GM12801 (cell line): ENCODE data around the gene USP32.

ENCODE experiments used
- TF ChIP-seq, protein P1 (sequence below): IDR thresholded peaks from one replicate; pipeline ENCODE4 v1.5.1; 2011; ENCODE audit warnings: control low read depth; ENCODE audit not compliant: insufficient read length; ENCODE audit errors: extremely low read depth

USP32 gene

DNA sequence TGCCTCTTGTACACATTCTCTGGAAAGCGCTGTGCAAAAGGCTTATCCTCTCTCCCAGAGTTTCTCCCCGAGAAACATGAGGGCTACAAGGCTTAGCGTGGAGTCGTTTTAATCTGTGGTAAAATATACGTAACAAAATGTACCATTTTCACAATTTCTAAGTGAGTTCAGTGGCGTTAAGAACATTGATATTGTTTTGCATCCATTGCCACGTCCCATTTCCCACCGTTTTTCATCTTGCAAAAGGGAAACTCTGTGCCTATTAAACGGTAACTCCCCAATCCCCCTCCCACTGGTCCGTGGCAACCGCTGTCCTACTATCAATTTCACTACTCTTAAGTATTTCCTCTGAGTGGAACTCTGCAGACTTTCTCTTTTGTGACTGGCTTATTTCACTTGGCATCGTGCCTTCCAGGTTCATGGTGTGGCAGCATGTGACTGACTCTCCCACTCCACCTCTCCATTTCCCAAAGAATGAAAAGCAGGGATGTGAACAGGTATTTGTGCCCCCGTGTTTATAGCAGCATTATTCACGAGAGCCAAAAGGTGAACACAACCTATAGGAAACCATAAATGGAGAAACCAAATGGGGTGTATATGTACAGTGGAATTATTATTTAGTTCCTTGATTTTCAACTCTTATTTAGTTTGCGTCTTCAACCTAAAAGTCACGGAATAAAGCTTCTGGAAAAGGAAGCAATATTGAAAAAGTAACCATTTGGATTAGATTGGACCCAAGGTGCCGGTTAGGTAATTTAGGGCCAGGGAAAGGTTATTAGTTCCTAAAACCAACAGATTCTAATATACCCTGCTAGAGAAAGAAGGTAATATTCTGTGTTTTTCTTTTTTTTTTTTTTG, 1.1 kb upstream of the USP32 start:
- TF ChIP-seq, protein P1, sequence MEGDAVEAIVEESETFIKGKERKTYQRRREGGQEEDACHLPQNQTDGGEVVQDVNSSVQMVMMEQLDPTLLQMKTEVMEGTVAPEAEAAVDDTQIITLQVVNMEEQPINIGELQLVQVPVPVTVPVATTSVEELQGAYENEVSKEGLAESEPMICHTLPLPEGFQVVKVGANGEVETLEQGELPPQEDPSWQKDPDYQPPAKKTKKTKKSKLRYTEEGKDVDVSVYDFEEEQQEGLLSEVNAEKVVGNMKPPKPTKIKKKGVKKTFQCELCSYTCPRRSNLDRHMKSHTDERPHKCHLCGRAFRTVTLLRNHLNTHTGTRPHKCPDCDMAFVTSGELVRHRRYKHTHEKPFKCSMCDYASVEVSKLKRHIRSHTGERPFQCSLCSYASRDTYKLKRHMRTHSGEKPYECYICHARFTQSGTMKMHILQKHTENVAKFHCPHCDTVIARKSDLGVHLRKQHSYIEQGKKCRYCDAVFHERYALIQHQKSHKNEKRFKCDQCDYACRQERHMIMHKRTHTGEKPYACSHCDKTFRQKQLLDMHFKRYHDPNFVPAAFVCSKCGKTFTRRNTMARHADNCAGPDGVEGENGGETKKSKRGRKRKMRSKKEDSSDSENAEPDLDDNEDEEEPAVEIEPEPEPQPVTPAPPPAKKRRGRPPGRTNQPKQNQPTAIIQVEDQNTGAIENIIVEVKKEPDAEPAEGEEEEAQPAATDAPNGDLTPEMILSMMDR, result no peak

- TF ChIP-seq, protein P1, result no peak
Observed at GRCh38 chr17:60391471-60392041, 377 bp downstream of the USP32 start.

- TF ChIP-seq, protein P1, result no peak
Observed at GRCh38 chr17:60390925-60391470, 935 bp downstream of the USP32 start.

DNA sequence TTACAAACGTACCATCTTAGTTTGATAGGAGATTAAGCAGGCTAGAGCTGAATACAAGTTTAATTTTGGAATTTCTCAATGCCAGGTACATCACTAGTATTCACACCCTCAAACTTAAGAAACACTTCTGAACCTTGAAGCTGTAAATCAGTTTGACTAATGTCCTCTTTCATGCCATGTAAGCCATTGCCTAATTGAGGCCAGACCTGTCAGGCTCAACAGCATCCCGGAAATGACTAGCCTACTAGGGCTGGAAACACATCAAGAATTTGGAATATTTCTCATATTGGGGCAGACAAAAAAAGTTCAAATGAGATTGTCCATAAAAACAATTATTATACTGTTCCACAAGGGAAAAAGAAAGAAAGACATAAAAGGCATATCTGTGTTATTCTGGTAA, 1.7 kb downstream of the USP32 start:
- TF ChIP-seq, protein P1, result no peak

DNA sequence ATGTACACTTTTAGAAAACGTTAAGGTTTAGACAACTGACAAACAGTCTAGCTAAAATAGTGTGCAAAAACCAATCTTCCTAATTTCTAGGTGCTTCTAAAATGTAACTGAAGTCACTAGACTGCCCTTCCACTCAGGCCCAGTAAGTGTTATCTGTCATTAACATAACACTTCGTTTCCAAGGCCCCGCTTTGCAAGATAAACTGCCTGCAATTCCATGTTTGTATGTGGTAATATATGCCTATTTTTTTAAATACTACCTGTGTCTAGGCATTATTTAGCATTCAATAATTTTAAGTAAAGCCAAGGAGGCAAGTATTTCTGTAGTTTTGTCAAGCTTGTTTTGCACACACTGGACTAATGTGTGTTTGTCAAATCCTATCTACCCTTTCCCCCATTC, 3.2 kb downstream of the USP32 start:
- TF ChIP-seq, protein P1, result no peak

GRCh38 chr17:60387666-60388065, 4.3 kb downstream of the USP32 start:
- TF ChIP-seq, protein P1, result no peak

DNA sequence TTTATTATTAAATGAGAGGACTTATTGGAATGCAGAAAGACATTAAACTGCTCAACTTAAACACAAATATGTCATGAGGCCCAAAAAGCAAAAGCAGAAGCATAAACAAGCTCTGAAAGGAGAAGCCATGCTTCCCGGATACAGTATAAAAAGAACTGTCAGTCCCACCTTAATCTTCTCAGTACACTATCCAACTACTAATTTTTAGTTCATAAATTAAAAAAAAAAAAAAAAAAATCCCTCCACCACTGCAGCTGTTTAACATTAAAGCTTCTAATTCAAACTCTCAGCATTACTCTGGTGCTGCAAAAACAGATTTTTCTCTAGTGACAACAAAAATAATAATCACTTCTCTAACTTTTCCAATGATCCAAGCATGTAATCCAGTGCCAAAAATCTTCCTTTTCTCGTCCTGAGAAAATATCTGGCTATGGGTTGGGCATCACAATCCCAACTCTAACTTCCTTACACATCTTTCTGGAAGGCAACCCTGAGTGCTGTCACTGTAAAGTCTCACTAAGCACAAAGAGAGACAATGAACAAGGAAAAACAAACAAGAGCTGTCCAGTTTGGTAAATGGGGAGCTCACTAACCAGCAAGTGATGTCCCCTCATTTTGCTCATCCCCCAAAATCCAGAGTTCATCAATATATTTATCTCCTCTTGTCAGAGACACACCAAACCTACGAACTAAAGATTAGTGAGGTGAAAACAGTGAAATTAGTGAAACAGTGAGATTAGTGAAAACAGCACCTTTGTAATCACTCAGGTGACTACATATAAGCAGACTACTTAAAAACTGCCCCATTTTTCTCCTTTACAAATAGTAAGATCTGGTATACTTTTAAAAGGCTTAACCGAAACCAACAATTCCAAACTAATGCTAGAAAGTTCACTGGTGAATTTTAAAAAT, 5.5 kb downstream of the USP32 start:
- TF ChIP-seq, protein P1, result no peak
